Gastrocnemius medialis (tissue), 4 donors: Measurements from ENCODE around the gene STAG1. TPM values are rescaled to one million over a fixed set of nuclear protein-coding genes. Genes with fewer than 3 reads are reported as not detected.

Source experiments
- ATAC-seq, 2 donors: fragments of 150-250 bp; one replicate each; pipeline ENCODE4 v1.9.1; 2016
- DNase-seq, 2 donors: peaks; one replicate each; pipeline ENCODE4 v3.0.0-alpha.2; 2019
- H3K27ac ChIP-seq, 4 donors: fragments of 200-600 bp; sonication (generic); 1 replicate in 1 of 4; 2 replicates in 3 of 4; pipeline ENCODE4 v1.5.1; 2016 to 2018; ENCODE audit warnings: mild to moderate bottlenecking in 2 of 4, moderate library complexity in 1 of 4
- H3K27me3 ChIP-seq, 3 donors: fragments of 200-600 bp; sonication (generic) in 2 of 3; 1 replicate in 1 of 3; 2 replicates in 2 of 3; pipeline versions ENCODE4 v1.5.1 to v1.6.0; 2016 to 2019; ENCODE audit warnings: mild to moderate bottlenecking in 1 of 3, moderate library complexity in 1 of 3
- H3K36me3 ChIP-seq, 2 donors: fragments of 200-600 bp; sonication (generic) in 1 of 2; one replicate each; pipeline ENCODE4 v1.5.1; 2017 to 2018
- H3K4me1 ChIP-seq, 2 donors: fragments of 200-600 bp; sonication (generic) in 1 of 2; one replicate each; pipeline ENCODE4 v1.5.1; 2016 to 2017; ENCODE audit warnings: mild to moderate bottlenecking in 2 of 2
- H3K4me3 ChIP-seq, 4 donors: fragments of 200-600 bp; sonication (generic) in 3 of 4; 1 replicate in 1 of 4; 2 replicates in 3 of 4; pipeline ENCODE4 v1.5.1; 2016 to 2019; ENCODE audit warnings: mild to moderate bottlenecking in 2 of 4
- H3K9me3 ChIP-seq, 3 donors: fragments of 200-600 bp; sonication (generic) in 2 of 3; 1 replicate in 1 of 3; 2 replicates in 2 of 3; pipeline ENCODE4 v1.5.1; 2016 to 2019
- CTCF ChIP-seq, 5 experiments: fragments of 450-650 bp in 3 of 5; fragments of 200-600 bp in 2 of 5; sonication (generic) in 2 of 5; IDR thresholded peaks in 4 of 5; conservative IDR thresholded peaks in 1 of 5; 1 replicate in 4 of 5; 2 replicates in 1 of 5; pipeline ENCODE4 v1.5.1; 2016 to 2019; ENCODE audit warnings: antibody characterized with exemption in 5 of 5, mild to moderate bottlenecking in 3 of 5, moderate library complexity in 3 of 5
- POLR2A ChIP-seq, 2 donors: fragments of 450-650 bp; IDR thresholded peaks; one replicate each; pipeline ENCODE4 v1.6.1; 2017; ENCODE audit warnings: antibody characterized with exemption in 2 of 2, mild to moderate bottlenecking in 2 of 2, moderate library complexity in 2 of 2
- in situ Hi-C, 4 donors: fragments of 200-750 bp; cut with MboI; loops; one replicate each; pipeline versions ENCODE4 v1.15.0 to v1.8.0; 2017; ENCODE audit warnings: low sequenced_read_pairs in 4 of 4
- intact Hi-C: fragments of 100-400 bp; cut with DNase I; formaldehyde crosslinking; loops from one replicate; pipeline ENCODE4 v1.15.1; 2023; ENCODE audit warnings: low total_unique reads
- total RNA-seq, 4 donors: library from RNA; depleted of rRNA; stranded (reverse); fragments of >200 nt; gene quantifications; one replicate each; pipeline versions ENCODE4 v1.1.0 to v1.2.3, GENCODE V29; 2016

STAG1 gene
- total RNA-seq, 4 donors from 2014 or later = 22.2 to 26.2 (median 23.7) TPM

GRCh38 chr3:136664771-136665170 lies 87.4 kb downstream of the STAG1 start:
- no peak overlapping the region for H3K4me3 ChIP-seq
- no peaks in the 10 kb centered on the region for H3K9me3 ChIP-seq
- H3K36me3 ChIP-seq = no peaks in the 10 kb centered on the region
- intact Hi-C loops = no loop called here
- H3K4me1 ChIP-seq = peaks cover 3 to 23% of the 10 kb centered on the region in 2 donors
- no peak for ATAC-seq
- TF ChIP-seq CTCF (IDR thresholded peaks at IDR 0.05 in 4 of 5, conservative IDR thresholded peaks at IDR 0.05 in 1 of 5) (no peak), POLR2A (IDR thresholded peaks at IDR 0.05) (no peak)
- H3K27me3 ChIP-seq = no peaks in the 10 kb centered on the region
- in situ Hi-C loops = no loop called here
- no peak for DNase-seq
- H3K27ac ChIP-seq = no peak overlapping the region

GRCh38 chr3:136661282-136661681 lies 90.9 kb downstream of the STAG1 start:
- Histone ChIP-seq H3K27me3 (no peaks in the 10 kb centered on the region), H3K27ac (no peak overlapping the region), H3K36me3 (no peaks in the 10 kb centered on the region), H3K4me1 (peaks cover 13 to 24% of the 10 kb centered on the region in 2 donors), H3K9me3 (no peaks in the 10 kb centered on the region), H3K4me3 (no peak overlapping the region)
- DNase-seq (no peak), ATAC-seq (no peak)
- intact Hi-C loops = no loop called here
- TF ChIP-seq CTCF (IDR thresholded peaks at IDR 0.05 in 4 of 5, conservative IDR thresholded peaks at IDR 0.05 in 1 of 5) (no peak), POLR2A (IDR thresholded peaks at IDR 0.05) (no peak)
- in situ Hi-C loops = no loop called here

- intact Hi-C loops (no loop called here), in situ Hi-C loops (no loop called here)
- Histone ChIP-seq H3K9me3 (peaks cover 0 to 6% (median 0%) of the 10 kb centered on the region in 3 donors), H3K4me3 (no peak overlapping the region), H3K27me3 (no peaks in the 10 kb centered on the region), H3K4me1 (peaks cover 13 to 18% of the 10 kb centered on the region in 2 donors), H3K27ac (no peak overlapping the region), H3K36me3 (no peaks in the 10 kb centered on the region)
- no peak for TF ChIP-seq CTCF (IDR thresholded peaks at IDR 0.05 in 4 of 5, conservative IDR thresholded peaks at IDR 0.05 in 1 of 5)
- no peak for TF ChIP-seq POLR2A (IDR thresholded peaks at IDR 0.05)
- no peak for DNase-seq
- no peak for ATAC-seq
Observed at GRCh38 chr3:136658946-136659682, 93.1 kb downstream of the STAG1 start.

- no peak overlapping the region for H3K4me3 ChIP-seq
- ATAC-seq (no peak), DNase-seq (no peak)
- TF ChIP-seq POLR2A (IDR thresholded peaks at IDR 0.05) = no peak
- no peak for TF ChIP-seq CTCF (IDR thresholded peaks at IDR 0.05 in 4 of 5, conservative IDR thresholded peaks at IDR 0.05 in 1 of 5)
- in situ Hi-C loops (no loop called here), intact Hi-C loops (no loop called here)
- H3K4me1 ChIP-seq = peaks cover 10% of the 10 kb centered on the region in 2 donors
- H3K36me3 ChIP-seq = no peaks in the 10 kb centered on the region
- no peaks in the 10 kb centered on the region for H3K27me3 ChIP-seq
- H3K27ac ChIP-seq = no peak overlapping the region
- H3K9me3 ChIP-seq = peaks cover 0 to 10% (median 4%) of the 10 kb centered on the region in 3 donors
Observed at GRCh38 chr3:136657526-136657925, 94.7 kb downstream of the STAG1 start.
